Measurements from ENCODE around the gene MFAP1. TPM values are rescaled to one million over a fixed set of nuclear protein-coding genes. Genes with fewer than 3 reads are reported as not detected.
A peak's percentile ranks its signal among the peaks of the same experiment; 100 is the strongest.

The MFAP1 gene
- total RNA-seq, 1 donor from 2014 or later: 29.6 TPM

GRCh38 chr15:43792761-43793476 is 31.6 kb downstream of the MFAP1 start:
- no peaks in the 10 kb centered on the region for H3K9me3 Mint-ChIP-seq (ENCODE audit: unreplicated experiment)
- H3K36me3 Mint-ChIP-seq (ENCODE audit: unreplicated experiment): peaks cover 22% of the 10 kb centered on the region
- no peak for DNase-seq (ENCODE audit: extremely low spot score, unreplicated experiment)
- peaks cover 43% of the 10 kb centered on the region for H3K4me1 Mint-ChIP-seq (ENCODE audit: unreplicated experiment)
- H3K27ac Mint-ChIP-seq (ENCODE audit: unreplicated experiment): peak overlapping the region; percentile 99
- peak; percentile 12 for TF ChIP-seq CTCF (IDR thresholded peaks at IDR 0.05)
- no peaks in the 10 kb centered on the region for H3K27me3 Mint-ChIP-seq (ENCODE audit: unreplicated experiment)
- H3K4me3 Mint-ChIP-seq (ENCODE audit: unreplicated experiment): peak overlapping the region; percentile 97

GRCh38 chr15:43791993-43792760 is 32.3 kb downstream of the MFAP1 start, which contains the start of gene SERF2:
TSS of gene SERF2 (plus strand) at chr15:43792320. CDS start at chr15:43792377, 57 bp downstream.
- peak within 1 kb of the TSS; percentile 99 for H3K27ac Mint-ChIP-seq (ENCODE audit: unreplicated experiment)
- peak within 1 kb of the TSS; percentile 97 for H3K4me3 Mint-ChIP-seq (ENCODE audit: unreplicated experiment)
- H3K4me1 Mint-ChIP-seq (ENCODE audit: unreplicated experiment): peaks cover 39% of the 10 kb centered on the region
- no peaks in the 10 kb centered on the region for H3K9me3 Mint-ChIP-seq (ENCODE audit: unreplicated experiment)
- H3K27me3 Mint-ChIP-seq (ENCODE audit: unreplicated experiment): no peaks in the 10 kb centered on the region
- no peak for TF ChIP-seq CTCF (IDR thresholded peaks at IDR 0.05)
- DNase-seq (ENCODE audit: extremely low spot score, unreplicated experiment): peak; percentile 100
- H3K36me3 Mint-ChIP-seq (ENCODE audit: unreplicated experiment): peaks cover 22% of the 10 kb centered on the region

GRCh38 chr15:43789409-43789808 is 35.1 kb downstream of the MFAP1 start:
- Mint-ChIP-seq H3K27ac (ENCODE audit: unreplicated experiment) (no peak overlapping the region), H3K27me3 (ENCODE audit: unreplicated experiment) (no peaks in the 10 kb centered on the region), H3K4me3 (ENCODE audit: unreplicated experiment) (no peak overlapping the region), H3K36me3 (ENCODE audit: unreplicated experiment) (peaks cover 11% of the 10 kb centered on the region), H3K9me3 (ENCODE audit: unreplicated experiment) (no peaks in the 10 kb centered on the region), H3K4me1 (ENCODE audit: unreplicated experiment) (peaks cover 19% of the 10 kb centered on the region)
- no peak for DNase-seq (ENCODE audit: extremely low spot score, unreplicated experiment)
- TF ChIP-seq CTCF (IDR thresholded peaks at IDR 0.05): no peak

GRCh38 chr15:43779016-43779415 is 45.5 kb downstream of the MFAP1 start:
- no peak for TF ChIP-seq CTCF (IDR thresholded peaks at IDR 0.05)
- DNase-seq (ENCODE audit: extremely low spot score, unreplicated experiment): no peak
- Mint-ChIP-seq H3K36me3 (ENCODE audit: unreplicated experiment) (no peaks in the 10 kb centered on the region), H3K27me3 (ENCODE audit: unreplicated experiment) (no peaks in the 10 kb centered on the region), H3K27ac (ENCODE audit: unreplicated experiment) (no peak overlapping the region), H3K4me1 (ENCODE audit: unreplicated experiment) (peaks cover 15% of the 10 kb centered on the region), H3K4me3 (ENCODE audit: unreplicated experiment) (no peak overlapping the region), H3K9me3 (ENCODE audit: unreplicated experiment) (no peaks in the 10 kb centered on the region)
